ENCODE measurements around the gene EMC1.

DNA sequence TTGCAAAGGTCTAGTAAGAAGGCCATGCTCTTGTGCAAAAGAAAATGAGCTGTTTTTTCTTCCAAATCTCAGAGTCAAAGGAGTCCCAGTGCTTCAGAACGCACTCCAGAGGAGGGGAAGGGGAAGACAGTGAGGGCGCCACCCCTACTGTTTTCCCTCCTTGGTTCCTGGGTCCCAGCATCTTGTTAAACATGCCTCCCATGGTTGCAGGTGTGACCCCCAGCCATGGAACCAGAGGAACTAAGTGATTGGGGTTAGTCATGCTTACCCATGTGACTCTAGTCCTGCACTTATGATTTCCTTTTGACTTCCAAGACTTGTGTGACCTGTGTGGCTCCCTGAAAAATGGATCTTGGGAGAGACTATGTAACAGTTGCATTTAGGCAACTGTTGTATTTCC, 43.3 kb upstream of the EMC1 start:
- TF ChIP-seq CTCF (IDR thresholded peaks at IDR 0.05) (no peak), POLR2AphosphoS5 (IDR thresholded peaks at IDR 0.05) (no peak)

Data from breast epithelium (tissue), 3 donors.